Peyer's patch (tissue), 4 donors: ENCODE measurements around the gene ELAC1.

ENCODE experiments used
- CTCF ChIP-seq, 6 experiments: fragments of 450-650 bp in 4 of 6; fragments of 200-600 bp in 2 of 6; sonication (generic) in 1 of 6; IDR thresholded peaks; one replicate each; pipeline ENCODE4 v1.5.1; 2017 to 2019; ENCODE audit warnings: antibody characterized with exemption in 6 of 6, mild to moderate bottlenecking in 3 of 6, moderate library complexity in 1 of 6
- POLR2A ChIP-seq, 2 donors: fragments of 450-650 bp; IDR thresholded peaks; one replicate each; pipeline ENCODE4 v1.5.1; 2017; ENCODE audit warnings: antibody characterized with exemption in 2 of 2, mild to moderate bottlenecking in 2 of 2, moderate library complexity in 2 of 2

- no peak for TF ChIP-seq CTCF (IDR thresholded peaks at IDR 0.05)
- TF ChIP-seq POLR2A (IDR thresholded peaks at IDR 0.05), result no peak
Observed at GRCh38 chr18:50981381-50981780, 13.5 kb downstream of the ELAC1 start.
